ENCODE results near the gene LITAFD.

DNA sequence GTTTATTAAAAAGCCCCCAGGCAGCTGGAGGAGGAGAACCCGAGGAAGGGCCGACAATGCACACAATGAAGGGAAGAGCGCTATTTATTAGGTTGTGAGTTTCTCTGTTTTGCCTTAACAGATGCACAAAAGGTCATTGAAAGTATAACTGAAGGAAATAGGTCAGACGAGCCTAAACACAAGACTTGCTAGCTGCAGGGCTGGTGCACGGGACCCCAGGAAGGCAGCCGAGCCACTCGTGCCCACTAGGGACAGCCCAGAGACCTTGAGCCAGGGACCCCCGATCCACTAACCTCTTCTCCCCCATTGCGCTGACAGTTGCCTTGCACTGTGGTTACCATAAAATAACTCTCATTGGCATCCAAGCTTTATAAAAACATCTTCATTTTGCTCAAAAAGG is 11.3 kb downstream of the LITAFD start:
- TF ChIP-seq, protein P1, sequence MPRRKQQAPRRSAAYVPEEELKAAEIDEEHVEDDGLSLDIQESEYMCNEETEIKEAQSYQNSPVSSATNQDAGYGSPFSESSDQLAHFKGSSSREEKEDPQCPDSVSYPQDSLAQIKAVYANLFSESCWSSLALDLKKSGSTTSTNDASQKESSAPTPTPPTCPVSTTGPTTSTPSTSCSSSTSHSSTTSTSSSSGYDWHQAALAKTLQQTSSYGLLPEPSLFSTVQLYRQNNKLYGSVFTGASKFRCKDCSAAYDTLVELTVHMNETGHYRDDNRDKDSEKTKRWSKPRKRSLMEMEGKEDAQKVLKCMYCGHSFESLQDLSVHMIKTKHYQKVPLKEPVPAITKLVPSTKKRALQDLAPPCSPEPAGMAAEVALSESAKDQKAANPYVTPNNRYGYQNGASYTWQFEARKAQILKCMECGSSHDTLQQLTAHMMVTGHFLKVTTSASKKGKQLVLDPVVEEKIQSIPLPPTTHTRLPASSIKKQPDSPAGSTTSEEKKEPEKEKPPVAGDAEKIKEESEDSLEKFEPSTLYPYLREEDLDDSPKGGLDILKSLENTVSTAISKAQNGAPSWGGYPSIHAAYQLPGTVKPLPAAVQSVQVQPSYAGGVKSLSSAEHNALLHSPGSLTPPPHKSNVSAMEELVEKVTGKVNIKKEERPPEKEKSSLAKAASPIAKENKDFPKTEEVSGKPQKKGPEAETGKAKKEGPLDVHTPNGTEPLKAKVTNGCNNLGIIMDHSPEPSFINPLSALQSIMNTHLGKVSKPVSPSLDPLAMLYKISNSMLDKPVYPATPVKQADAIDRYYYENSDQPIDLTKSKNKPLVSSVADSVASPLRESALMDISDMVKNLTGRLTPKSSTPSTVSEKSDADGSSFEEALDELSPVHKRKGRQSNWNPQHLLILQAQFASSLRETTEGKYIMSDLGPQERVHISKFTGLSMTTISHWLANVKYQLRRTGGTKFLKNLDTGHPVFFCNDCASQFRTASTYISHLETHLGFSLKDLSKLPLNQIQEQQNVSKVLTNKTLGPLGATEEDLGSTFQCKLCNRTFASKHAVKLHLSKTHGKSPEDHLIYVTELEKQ (CRISPR knock-in tag; IDR thresholded peaks at IDR 0.05), result no peak
- TF ChIP-seq, protein P2, sequence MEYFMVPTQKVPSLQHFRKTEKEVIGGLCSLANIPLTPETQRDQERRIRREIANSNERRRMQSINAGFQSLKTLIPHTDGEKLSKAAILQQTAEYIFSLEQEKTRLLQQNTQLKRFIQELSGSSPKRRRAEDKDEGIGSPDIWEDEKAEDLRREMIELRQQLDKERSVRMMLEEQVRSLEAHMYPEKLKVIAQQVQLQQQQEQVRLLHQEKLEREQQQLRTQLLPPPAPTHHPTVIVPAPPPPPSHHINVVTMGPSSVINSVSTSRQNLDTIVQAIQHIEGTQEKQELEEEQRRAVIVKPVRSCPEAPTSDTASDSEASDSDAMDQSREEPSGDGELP (CRISPR knock-in tag; IDR thresholded peaks at IDR 0.05; ENCODE audit: borderline replicate concordance), result no peak
- TF ChIP-seq, protein P3, sequence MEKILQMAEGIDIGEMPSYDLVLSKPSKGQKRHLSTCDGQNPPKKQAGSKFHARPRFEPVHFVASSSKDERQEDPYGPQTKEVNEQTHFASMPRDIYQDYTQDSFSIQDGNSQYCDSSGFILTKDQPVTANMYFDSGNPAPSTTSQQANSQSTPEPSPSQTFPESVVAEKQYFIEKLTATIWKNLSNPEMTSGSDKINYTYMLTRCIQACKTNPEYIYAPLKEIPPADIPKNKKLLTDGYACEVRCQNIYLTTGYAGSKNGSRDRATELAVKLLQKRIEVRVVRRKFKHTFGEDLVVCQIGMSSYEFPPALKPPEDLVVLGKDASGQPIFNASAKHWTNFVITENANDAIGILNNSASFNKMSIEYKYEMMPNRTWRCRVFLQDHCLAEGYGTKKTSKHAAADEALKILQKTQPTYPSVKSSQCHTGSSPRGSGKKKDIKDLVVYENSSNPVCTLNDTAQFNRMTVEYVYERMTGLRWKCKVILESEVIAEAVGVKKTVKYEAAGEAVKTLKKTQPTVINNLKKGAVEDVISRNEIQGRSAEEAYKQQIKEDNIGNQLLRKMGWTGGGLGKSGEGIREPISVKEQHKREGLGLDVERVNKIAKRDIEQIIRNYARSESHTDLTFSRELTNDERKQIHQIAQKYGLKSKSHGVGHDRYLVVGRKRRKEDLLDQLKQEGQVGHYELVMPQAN (IDR thresholded peaks at IDR 0.05; ENCODE audit: borderline replicate concordance), result no peak
- no peak for TF ChIP-seq U2AF1 (optimal IDR thresholded peaks at IDR 0.05; ENCODE audit: low read depth, low read length)
- TF ChIP-seq ZNF232 (CRISPR knock-in tag; IDR thresholded peaks at IDR 0.05), result no peak
- TF ChIP-seq, protein P4, sequence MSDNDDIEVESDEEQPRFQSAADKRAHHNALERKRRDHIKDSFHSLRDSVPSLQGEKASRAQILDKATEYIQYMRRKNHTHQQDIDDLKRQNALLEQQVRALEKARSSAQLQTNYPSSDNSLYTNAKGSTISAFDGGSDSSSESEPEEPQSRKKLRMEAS (CRISPR knock-in tag; IDR thresholded peaks at IDR 0.05), result no peak
